Measurements from ENCODE around the gene KRTAP10-10.

Gene KRTAP10-10, protein sequence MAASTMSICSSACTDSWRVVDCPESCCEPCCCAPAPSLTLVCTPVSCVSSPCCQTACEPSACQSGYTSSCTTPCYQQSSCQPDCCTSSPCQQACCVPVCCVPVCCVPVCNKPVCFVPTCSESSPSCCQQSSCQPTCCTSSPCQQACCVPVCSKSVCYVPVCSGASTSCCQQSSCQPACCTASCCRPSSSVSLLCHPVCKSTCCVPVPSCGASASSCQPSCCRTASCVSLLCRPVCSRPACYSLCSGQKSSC

DNA sequence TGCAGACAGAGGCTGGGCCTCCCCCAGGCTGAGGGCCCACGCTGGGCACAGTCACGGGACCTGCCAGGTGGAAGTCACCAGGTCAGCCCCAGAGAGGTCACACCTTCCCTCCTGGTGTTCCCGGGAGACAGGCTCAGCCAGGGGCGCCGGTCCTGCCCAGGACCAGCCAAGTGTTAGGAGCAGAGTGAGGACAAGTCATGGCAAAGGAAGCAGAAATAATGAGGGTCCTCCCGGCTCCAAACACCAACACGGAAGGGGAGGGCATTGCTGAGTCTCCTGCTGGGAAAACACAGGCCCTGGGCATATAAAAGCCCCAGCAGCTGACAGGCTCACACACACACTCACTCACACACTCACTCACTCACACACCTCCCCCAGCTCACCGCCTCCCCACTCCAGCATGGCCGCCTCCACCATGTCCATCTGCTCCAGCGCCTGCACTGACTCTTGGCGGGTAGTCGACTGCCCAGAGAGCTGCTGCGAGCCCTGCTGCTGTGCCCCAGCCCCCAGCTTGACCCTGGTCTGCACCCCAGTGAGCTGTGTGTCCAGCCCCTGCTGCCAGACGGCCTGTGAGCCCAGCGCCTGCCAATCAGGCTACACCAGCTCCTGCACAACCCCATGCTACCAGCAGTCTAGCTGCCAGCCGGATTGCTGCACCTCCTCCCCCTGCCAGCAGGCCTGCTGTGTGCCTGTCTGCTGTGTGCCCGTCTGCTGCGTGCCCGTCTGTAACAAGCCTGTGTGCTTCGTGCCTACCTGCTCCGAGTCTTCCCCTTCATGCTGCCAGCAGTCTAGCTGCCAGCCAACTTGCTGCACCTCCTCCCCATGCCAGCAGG lies at the start of gene KRTAP10-10:
Gene KRTAP10-10 (plus strand): TSS at position 339 of the 833 bp plus-strand sequence. CDS start 62 bp downstream, at position 401.
- Histone ChIP-seq H3K79me2 (ENCODE audit: low read length) (no peaks in the 10 kb centered on the region), H2AFZ (ENCODE audit: low read length) (no peak within 1 kb of the TSS), H3K9ac (ENCODE audit: low read length) (no peak within 1 kb of the TSS), H3K27ac (ENCODE audit: low read length) (no peak within 1 kb of the TSS), H3K9me3 (replicated peaks; ENCODE audit: insufficient read depth, low read length) (no peaks in the 10 kb centered on the region), H3F3A (ENCODE audit: insufficient read depth, low read length) (no peaks in the 10 kb centered on the region), H3K4me1 (ENCODE audit: low read length) (no peaks in the 10 kb centered on the region), H4K20me1 (ENCODE audit: insufficient read depth, low read length) (no peaks in the 10 kb centered on the region), H3K9me2 (replicated peaks; ENCODE audit: insufficient read depth, low read length) (no peaks in the 10 kb centered on the region), H3K27me3 (replicated peaks; ENCODE audit: insufficient read depth, low read length) (peaks cover 80% of the 10 kb centered on the region), H3K36me3 (replicated peaks; ENCODE audit: insufficient read depth, low read length) (no peaks in the 10 kb centered on the region), H3K4me2 (ENCODE audit: low read depth, low read length) (no peak within 1 kb of the TSS), H3K4me3 (ENCODE audit: low read length) (no peak within 1 kb of the TSS)
- TF ChIP-seq, protein P1, sequence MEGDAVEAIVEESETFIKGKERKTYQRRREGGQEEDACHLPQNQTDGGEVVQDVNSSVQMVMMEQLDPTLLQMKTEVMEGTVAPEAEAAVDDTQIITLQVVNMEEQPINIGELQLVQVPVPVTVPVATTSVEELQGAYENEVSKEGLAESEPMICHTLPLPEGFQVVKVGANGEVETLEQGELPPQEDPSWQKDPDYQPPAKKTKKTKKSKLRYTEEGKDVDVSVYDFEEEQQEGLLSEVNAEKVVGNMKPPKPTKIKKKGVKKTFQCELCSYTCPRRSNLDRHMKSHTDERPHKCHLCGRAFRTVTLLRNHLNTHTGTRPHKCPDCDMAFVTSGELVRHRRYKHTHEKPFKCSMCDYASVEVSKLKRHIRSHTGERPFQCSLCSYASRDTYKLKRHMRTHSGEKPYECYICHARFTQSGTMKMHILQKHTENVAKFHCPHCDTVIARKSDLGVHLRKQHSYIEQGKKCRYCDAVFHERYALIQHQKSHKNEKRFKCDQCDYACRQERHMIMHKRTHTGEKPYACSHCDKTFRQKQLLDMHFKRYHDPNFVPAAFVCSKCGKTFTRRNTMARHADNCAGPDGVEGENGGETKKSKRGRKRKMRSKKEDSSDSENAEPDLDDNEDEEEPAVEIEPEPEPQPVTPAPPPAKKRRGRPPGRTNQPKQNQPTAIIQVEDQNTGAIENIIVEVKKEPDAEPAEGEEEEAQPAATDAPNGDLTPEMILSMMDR (IDR thresholded peaks at IDR 0.05; ENCODE audit: low read length): no peak
- no peak for TF ChIP-seq EZH2phosphoT487 (IDR thresholded peaks at IDR 0.05; ENCODE audit: low read length)
- no peak for TF ChIP-seq EZH2 (optimal IDR thresholded peaks at IDR 0.05; ENCODE audit: low read depth, low read length)
- no peak for DNase-seq

DNA sequence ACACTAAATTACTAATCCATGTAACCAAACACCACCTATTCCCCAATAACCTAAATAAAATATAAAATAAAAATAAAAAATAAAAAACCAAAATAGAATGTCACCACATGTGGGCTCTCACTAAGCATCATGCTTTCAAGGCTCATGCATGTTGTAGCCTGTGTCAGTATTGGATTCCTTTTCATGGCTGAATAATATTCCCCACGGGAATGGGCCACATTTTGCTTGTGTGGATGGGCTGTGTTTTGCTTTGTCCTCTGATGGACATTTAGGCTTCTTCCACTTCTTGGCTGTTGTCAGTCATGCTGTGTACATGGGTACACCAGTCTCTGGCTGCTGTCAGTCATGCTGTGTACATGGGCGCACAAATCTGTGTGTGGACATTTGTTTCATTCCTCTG lies 48.1 kb upstream of the KRTAP10-10 start:
- DNase-seq: no peak
- TF ChIP-seq, protein P1 (IDR thresholded peaks at IDR 0.05; ENCODE audit: low read length): no peak
- no peaks in the 10 kb centered on the region for H3K36me3 ChIP-seq (replicated peaks; ENCODE audit: insufficient read depth, low read length)
- no peaks in the 10 kb centered on the region for H3K9me3 ChIP-seq (replicated peaks; ENCODE audit: insufficient read depth, low read length)
- H3F3A ChIP-seq (ENCODE audit: insufficient read depth, low read length): no peaks in the 10 kb centered on the region
- no peak overlapping the region for H2AFZ ChIP-seq (ENCODE audit: low read length)
- no peaks in the 10 kb centered on the region for H3K9me2 ChIP-seq (replicated peaks; ENCODE audit: insufficient read depth, low read length)
- H3K27ac ChIP-seq (ENCODE audit: low read length): no peak overlapping the region
- H3K9ac ChIP-seq (ENCODE audit: low read length): no peak overlapping the region
- H3K27me3 ChIP-seq (replicated peaks; ENCODE audit: insufficient read depth, low read length): peaks cover 88% of the 10 kb centered on the region
- no peak overlapping the region for H3K4me3 ChIP-seq (ENCODE audit: low read length)
- H3K4me2 ChIP-seq (ENCODE audit: low read depth, low read length): no peak overlapping the region
- H4K20me1 ChIP-seq (ENCODE audit: insufficient read depth, low read length): no peaks in the 10 kb centered on the region
- H3K79me2 ChIP-seq (ENCODE audit: low read length): no peaks in the 10 kb centered on the region
- no peaks in the 10 kb centered on the region for H3K4me1 ChIP-seq (ENCODE audit: low read length)

DNA sequence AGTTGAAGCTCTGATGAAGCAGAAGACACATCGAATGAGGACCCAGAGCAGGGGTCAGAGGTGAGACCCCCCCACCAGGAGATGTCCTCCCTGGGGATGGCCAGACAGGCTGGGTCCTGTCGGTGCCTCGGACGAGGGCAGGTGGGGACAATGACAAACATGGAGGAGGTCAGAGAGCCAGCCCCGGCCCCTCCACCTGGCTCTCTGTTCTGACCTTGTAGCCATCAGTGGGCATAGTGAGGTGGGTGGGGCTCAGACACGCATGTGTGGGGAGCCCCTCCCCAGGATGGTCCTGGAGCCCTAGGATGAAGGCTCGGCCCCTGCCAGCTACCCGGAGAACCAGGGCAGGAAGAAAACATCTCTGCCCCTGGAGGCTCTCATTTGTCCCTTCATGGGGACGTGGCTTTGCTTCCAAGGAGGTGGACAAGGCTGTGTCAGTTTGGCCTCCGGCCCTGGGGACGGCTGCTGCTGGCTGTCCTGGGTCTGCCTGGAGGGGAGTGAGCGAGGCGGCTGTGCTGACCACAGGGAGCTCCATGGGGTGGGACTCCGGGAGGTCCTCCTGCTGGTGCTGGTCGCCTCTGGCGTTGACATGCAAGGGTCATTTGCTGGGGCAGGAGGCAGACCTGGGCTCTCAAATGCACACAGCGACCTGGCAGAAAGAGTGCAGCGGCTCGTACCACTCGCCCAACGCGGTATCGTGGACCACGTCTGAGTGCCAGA lies 47.4 kb upstream of the KRTAP10-10 start:
- Histone ChIP-seq H3K27ac (ENCODE audit: low read length) (no peak overlapping the region), H3K4me3 (ENCODE audit: low read length) (no peak overlapping the region), H3K9me2 (replicated peaks; ENCODE audit: insufficient read depth, low read length) (no peaks in the 10 kb centered on the region), H4K20me1 (ENCODE audit: insufficient read depth, low read length) (no peaks in the 10 kb centered on the region), H3K4me1 (ENCODE audit: low read length) (no peaks in the 10 kb centered on the region), H3F3A (ENCODE audit: insufficient read depth, low read length) (no peaks in the 10 kb centered on the region), H3K4me2 (ENCODE audit: low read depth, low read length) (no peak overlapping the region), H3K79me2 (ENCODE audit: low read length) (no peaks in the 10 kb centered on the region), H3K36me3 (replicated peaks; ENCODE audit: insufficient read depth, low read length) (no peaks in the 10 kb centered on the region), H3K9me3 (replicated peaks; ENCODE audit: insufficient read depth, low read length) (no peaks in the 10 kb centered on the region), H3K9ac (ENCODE audit: low read length) (no peak overlapping the region), H2AFZ (ENCODE audit: low read length) (no peak overlapping the region), H3K27me3 (replicated peaks; ENCODE audit: insufficient read depth, low read length) (peaks cover 88% of the 10 kb centered on the region)
- TF ChIP-seq EZH2phosphoT487 (IDR thresholded peaks at IDR 0.05; ENCODE audit: low read length) (no peak), EZH2 (optimal IDR thresholded peaks at IDR 0.05; ENCODE audit: low read depth, low read length) (no peak)
- TF ChIP-seq, protein P1 (IDR thresholded peaks at IDR 0.05; ENCODE audit: low read length): no peak
- DNase-seq: no peak
